Measurements from ENCODE around the gene ATE1. TPM values are rescaled to one million over a fixed set of nuclear protein-coding genes. Genes with fewer than 3 reads are reported as not detected.

ATE1 gene
- total RNA-seq, 1 experiment from 2014 or later: 16.5 TPM

DNA sequence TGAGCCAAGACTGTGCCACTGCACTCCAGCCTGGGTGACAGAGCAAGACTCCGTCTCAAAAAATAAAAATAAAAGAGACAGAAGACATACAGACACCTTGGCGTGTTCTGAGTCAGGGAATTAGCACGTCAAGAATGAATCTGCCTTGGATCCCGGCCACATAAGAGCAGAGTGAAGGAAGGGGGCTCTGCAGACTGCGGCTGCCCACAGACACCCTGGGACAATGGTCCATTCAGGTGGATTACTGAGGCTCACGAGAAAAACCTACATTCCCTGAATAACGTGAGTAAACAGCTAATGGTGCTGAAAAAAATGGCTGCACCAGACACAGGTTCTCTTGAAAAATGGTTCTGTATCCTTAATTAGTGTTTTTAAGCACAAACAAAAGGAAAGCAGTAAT is 229.5 kb downstream of the ATE1 start:
- DNase-seq (ENCODE audit: low spot score): no peak

DNA sequence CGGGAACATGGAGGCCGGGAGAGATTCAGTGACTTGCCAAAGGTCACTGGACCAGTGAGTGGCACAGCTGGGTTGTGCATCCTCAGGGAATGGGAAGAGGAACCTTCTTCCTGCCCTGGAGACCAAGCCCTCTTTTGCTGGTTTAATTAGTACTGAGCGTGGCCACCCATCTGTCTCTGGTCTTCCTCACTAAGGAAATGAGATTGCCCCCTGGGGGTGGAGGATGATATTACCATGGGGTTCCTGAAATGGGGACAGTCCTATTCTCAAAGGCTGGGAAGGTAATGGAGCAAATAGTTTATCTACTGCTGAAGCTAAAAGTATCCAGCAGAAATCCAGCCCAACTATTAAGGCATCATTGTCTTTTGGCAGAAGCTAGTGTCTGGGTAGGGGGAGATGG is 231.0 kb downstream of the ATE1 start:
- DNase-seq (ENCODE audit: low spot score): peak; percentile 72

DNA sequence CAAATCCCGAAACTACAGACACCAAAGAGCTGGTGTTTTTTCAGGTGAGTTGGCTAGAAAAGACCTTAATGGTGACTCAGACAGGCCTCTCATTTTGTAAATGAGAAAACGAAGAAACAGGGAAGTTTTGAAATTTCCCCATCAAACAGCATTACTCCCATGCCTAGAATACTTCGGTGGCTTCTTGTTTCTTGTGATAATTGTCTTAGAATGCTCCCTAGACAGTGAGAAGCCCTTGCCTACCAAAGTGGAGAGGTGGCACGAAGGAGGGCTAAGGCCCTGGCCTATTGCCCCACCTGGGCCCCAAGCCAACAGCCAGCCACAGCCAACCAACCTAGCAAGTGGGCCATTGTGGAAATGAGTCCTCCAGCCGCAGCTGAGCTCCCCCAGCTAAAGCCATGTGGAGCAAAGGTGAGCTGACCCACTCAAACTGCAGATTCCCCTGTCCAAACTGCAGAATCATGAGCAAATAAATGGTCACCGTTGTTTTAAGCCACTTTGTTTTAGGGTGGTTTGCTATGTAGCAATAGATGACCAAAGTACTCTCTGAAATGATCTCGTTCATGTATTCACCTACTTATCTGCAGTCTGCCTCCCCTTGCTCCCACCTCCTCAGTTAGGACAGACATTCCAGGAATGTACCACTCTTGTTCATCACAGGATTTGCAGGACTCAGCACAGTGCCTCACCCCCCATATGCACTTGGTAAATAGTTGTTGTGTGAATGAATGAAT is 231.9 kb downstream of the ATE1 start:
- no peak for DNase-seq (ENCODE audit: low spot score)

DNA sequence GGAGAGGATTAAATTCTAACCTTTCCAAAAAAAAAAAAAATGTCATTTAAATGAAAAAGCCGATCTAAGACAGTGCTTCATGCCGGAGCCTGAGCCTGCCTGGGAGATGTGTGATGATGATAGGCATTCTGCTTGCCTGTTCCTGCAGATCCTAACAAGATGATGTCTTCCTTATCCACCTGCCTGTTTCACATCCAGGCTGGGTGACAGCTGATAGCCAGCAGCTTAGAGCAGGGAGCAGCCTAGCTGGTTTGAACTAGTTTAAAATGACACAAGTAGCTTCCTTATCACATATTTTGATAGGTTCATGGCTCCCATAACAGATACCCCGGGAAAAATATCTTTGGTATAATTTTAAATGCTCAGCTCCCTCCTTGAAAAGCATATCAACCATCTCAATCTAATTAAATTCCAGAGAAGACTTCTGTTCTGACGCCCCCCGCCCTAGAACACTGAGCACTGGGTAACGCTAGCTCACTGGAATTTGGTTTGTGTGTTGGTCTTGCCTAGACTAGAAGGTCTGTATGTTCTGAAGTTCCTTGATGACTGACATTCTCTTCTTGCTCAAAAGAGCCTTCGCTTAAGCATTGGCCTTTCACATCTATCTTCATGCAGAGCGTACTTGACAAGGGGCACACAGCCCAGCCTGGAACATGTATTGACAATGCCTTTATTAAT is 232.7 kb downstream of the ATE1 start:
- DNase-seq (ENCODE audit: low spot score): no peak

DNA sequence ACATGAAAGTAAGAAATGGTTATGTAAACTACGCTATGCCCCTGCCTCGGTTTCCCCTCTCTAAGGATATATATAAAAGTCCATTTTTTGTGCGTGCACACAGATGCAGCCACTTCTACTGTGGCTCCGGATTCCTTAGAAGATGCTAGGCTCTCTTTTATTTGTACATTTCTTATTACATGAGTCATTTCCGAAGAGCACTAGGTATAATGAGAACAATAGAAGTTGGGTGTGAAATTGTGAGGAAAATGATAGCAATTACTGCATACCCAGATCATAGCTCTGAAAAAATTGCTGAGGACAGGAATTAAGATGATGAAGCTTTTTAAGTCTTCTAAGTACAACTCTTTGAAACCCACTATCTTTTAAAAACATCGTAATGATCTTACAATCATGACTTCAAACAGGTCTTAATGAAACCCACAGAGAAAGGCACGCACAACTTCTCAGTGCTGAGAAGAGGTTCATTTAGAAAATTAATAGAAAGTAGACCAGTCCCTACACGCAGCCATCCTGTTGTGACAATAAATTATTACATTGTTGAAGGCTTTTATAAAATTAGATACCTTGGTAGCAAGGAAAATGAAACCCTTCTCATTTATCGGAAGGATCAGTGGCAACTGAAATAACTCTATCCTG is 233.4 kb downstream of the ATE1 start:
- no peak for DNase-seq (ENCODE audit: low spot score)

DNA sequence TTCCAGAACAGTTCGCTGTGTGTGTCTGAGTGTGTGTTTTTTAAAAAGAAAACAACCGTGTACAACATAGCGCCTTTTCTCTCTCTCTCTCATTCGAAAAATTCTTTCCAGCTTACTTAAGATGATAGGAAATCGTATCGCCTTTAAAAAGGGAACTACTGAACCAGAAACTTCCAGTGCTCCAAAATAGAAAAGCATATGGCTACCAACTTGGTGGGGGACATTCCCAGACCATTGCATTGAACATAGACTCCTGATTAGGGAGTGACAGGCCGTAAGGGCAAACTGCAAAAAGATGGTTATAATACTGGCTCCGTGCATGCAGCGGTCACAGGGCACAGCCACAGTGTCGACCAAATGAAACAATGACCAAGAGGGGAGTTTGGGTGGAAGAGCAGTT is 235.2 kb downstream of the ATE1 start:
- DNase-seq (ENCODE audit: low spot score): no peak

DNA sequence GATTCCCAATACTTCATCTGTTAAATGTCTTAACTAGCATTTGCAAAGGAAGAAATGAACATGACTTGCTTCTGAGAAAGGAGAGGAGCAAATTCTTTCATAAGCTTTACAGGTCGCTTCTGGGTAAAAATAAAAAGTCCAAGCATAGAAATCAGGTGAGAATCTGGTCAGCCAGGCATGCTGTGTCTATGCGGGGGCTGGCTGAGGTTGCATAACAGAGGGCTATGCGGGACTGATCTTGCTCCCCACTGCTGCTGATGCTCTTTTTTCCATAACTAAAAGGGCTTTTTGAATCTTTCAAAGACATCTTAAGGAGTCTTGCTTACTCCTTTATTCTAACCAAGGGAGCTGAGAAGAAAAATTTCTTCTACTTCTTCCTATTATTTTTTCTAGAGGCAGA is 236.9 kb downstream of the ATE1 start:
- DNase-seq (ENCODE audit: low spot score): no peak

Small RNAs within 50 kb of the gene (small RNA-seq; reads per million reads assigned to genes)
- not detected for gene RF00019
- not detected for gene RF02219

Other genes with a start within 250 kb of the ATE1 start
- 73.2 and 88.1 TPM in 2 replicates for gene NSMCE4A, start 47.2 kb upstream of the ATE1 start, total RNA-seq (2014; rRNA removed; shearing (Covaris generic))
- 13.4 and 25.0 TPM in 2 replicates for gene TACC2, start 61.1 kb upstream of the ATE1 start, total RNA-seq (2014; rRNA removed; shearing (Covaris generic))